Astrocyte (in vitro differentiated cells and primary cell): ENCODE results near the gene PIM1. TPM values are rescaled to one million over a fixed set of nuclear protein-coding genes. Genes with fewer than 3 reads are reported as not detected.
"Not testable (repeated sequence)": the region's sequence is repeated elsewhere in the genome, so short reads cannot be mapped to it uniquely, and the experiment has no call there.

Experiments used
- DNase-seq: peaks from one replicate; pipeline ENCODE4 v3.0.0-alpha.2; 2010; ENCODE audit warnings: low read depth
- FAIRE-seq: peaks from 2 replicates; lab custom pipeline; 2011; peaks lifted over from hg19 to GRCh38; lab: Jason Lieb, UNC
- H2AFZ ChIP-seq: 2 replicates; pipeline ENCODE4 v1.6.0; 2012; ENCODE audit warnings: low read depth, low read length, inconsistent platforms
- H3K27ac ChIP-seq: 2 replicates; pipeline ENCODE4 v1.5.1; 2011; ENCODE audit warnings: low read depth, low read length, inconsistent platforms
- H3K27me3 ChIP-seq: 2 replicates; pipeline ENCODE4 v1.6.0; 2011; ENCODE audit warnings: low read length, inconsistent platforms; ENCODE audit not compliant: insufficient read depth
- H3K36me3 ChIP-seq: 2 replicates; pipeline ENCODE4 v1.5.1; 2011; ENCODE audit warnings: low read length, inconsistent platforms; ENCODE audit not compliant: insufficient read depth
- H3K4me1 ChIP-seq: 2 replicates; pipeline ENCODE4 v1.5.1; 2011; ENCODE audit warnings: low read length, inconsistent platforms; ENCODE audit not compliant: insufficient read depth
- H3K4me2 ChIP-seq: 2 replicates; pipeline ENCODE4 v1.6.0; 2012; ENCODE audit warnings: low read length, inconsistent platforms
- H3K4me3 ChIP-seq: 2 replicates; pipeline ENCODE4 v1.5.1; 2011; ENCODE audit warnings: low read depth, mild to moderate bottlenecking, low read length, inconsistent platforms; ENCODE audit not compliant: insufficient read depth
- H3K79me2 ChIP-seq: 2 replicates; pipeline ENCODE4 v1.6.0; 2012; ENCODE audit warnings: mild to moderate bottlenecking, low read length, inconsistent platforms; ENCODE audit not compliant: insufficient read depth
- H3K9ac ChIP-seq: 2 replicates; pipeline ENCODE4 v1.6.0; 2012; ENCODE audit warnings: mild to moderate bottlenecking, low read length, inconsistent platforms
- H3K9me3 ChIP-seq: 2 replicates; pipeline ENCODE4 v1.5.1; 2012; ENCODE audit warnings: low read depth, mild to moderate bottlenecking, low read length, inconsistent platforms; ENCODE audit not compliant: insufficient read depth
- H4K20me1 ChIP-seq: 2 replicates; pipeline ENCODE4 v1.6.0; 2012; ENCODE audit warnings: low read length, inconsistent platforms; ENCODE audit not compliant: insufficient read depth
- H3K27ac Mint-ChIP-seq: one replicate; pipeline ENCODE4 v1.8.0; 2021; ENCODE audit warnings: mild to moderate bottlenecking, mixed read lengths; ENCODE audit not compliant: unreplicated experiment
- H3K27me3 Mint-ChIP-seq: one replicate; pipeline ENCODE4 v1.8.0; 2021; ENCODE audit warnings: low read depth, mixed read lengths; ENCODE audit not compliant: unreplicated experiment
- H3K36me3 Mint-ChIP-seq: one replicate; pipeline ENCODE4 v1.8.0; 2021; ENCODE audit warnings: low read depth, mixed read lengths; ENCODE audit not compliant: unreplicated experiment
- H3K4me1 Mint-ChIP-seq: one replicate; pipeline ENCODE4 v1.8.0; 2021; ENCODE audit warnings: low read depth, mixed read lengths; ENCODE audit not compliant: unreplicated experiment
- H3K4me3 Mint-ChIP-seq: one replicate; pipeline ENCODE4 v1.8.0; 2021; ENCODE audit warnings: mild to moderate bottlenecking, moderate library complexity, mixed read lengths; ENCODE audit not compliant: unreplicated experiment
- H3K9me3 Mint-ChIP-seq: one replicate; pipeline ENCODE4 v1.8.0; 2021; ENCODE audit warnings: mild to moderate bottlenecking, mixed read lengths; ENCODE audit not compliant: unreplicated experiment
- EZH2 ChIP-seq: IDR thresholded peaks from 2 replicates; pipeline ENCODE4 v1.6.1; 2012; ENCODE audit warnings: mild to moderate bottlenecking, low read length, inconsistent platforms; ENCODE audit not compliant: insufficient read depth
- total RNA-seq: library from RNA; stranded (reverse); gene quantifications from 2 replicates; pipeline ENCODE4 v1.2.1, GENCODE V29; 2021
- TF ChIP-seq, protein P1 (sequence below): IDR thresholded peaks from 2 replicates; pipeline ENCODE4 v1.5.1; 2011; ENCODE audit warnings: low read depth, mild to moderate bottlenecking, inconsistent platforms, low read length, moderate library complexity; ENCODE audit not compliant: insufficient read depth

PIM1 gene
- total RNA-seq, 1 donor from 2014 or later, result 32.1 TPM

DNA sequence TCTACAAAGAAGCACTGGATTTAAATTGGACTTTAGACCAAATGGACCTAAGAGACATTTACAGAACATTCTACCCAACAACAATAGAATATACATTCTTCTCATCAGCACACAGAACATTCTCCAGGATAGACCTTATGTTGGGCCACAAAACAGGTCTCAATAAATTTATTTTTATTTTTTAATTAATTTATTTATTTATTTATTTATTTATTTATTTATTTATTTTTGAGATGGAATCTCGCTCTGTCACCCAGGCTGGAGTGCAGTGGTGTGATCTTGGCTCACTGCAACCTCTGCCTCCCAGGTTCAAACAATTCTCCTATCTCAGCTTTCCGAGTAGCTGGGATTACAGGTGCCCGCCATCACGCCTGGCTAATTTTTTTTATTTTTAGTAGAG, 26.5 kb downstream of the PIM1 start:
- not testable (repeated sequence) for H3K36me3 Mint-ChIP-seq, H3K4me2 ChIP-seq, H4K20me1 ChIP-seq, H3K4me3 Mint-ChIP-seq, H3K27ac ChIP-seq, H3K27ac Mint-ChIP-seq, DNase-seq, H3K9me3 Mint-ChIP-seq, H3K79me2 ChIP-seq, H3K27me3 ChIP-seq, H3K9ac ChIP-seq, FAIRE-seq, H3K36me3 ChIP-seq, H3K4me1 Mint-ChIP-seq, H3K4me3 ChIP-seq, H3K4me1 ChIP-seq, H2AFZ ChIP-seq, H3K9me3 ChIP-seq, H3K27me3 Mint-ChIP-seq

DNA sequence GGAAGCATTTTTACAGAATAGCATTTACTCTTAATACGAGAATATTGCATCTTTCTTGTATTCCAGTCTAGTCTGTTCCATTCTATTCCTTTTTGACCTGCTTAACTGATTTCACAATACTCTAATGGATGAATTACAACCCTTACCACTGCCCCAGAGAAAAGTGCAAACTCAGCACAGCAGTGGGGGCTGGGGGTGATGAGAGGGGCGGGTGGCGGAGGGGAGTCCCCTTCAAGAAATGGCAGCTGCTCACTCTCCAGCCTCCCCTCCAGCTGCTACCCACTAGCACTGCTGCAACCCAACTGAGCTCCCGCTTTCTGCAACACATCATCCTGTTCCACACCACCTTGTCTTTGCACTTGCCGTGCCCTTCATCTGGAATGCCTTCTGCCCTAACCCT, 30.1 kb downstream of the PIM1 start:
- no peaks in the 10 kb centered on the region for H3K4me1 Mint-ChIP-seq
- no peak for FAIRE-seq

DNA sequence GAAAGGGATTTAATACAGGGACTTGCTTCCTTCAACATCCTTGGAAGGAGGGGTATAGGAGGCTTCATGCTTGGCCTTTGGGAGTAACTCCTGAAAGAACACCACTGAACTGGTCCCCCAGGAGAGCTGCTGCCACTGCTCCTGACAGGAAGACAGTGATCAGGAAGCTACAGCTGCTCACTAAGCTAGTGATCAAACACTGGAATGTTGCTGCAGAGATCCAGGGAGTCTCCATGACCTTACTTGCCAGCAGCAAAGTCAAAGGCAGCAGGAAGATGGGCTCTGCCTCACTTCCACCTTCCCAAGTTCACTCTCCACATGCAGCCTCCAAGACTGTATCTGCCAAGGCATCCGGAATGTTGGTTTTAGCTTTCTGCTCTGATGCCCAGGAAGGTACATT, 31.8 kb downstream of the PIM1 start:
- Histone ChIP-seq H4K20me1 (no peaks in the 10 kb centered on the region), H3K36me3 (no peaks in the 10 kb centered on the region), H3K27ac (no peak overlapping the region), H3K9ac (no peak overlapping the region), H3K79me2 (no peaks in the 10 kb centered on the region), H2AFZ (no peak overlapping the region), H3K9me3 (no peaks in the 10 kb centered on the region), H3K4me2 (no peak overlapping the region), H3K4me1 (no peaks in the 10 kb centered on the region), H3K27me3 (no peaks in the 10 kb centered on the region), H3K4me3 (no peak overlapping the region)
- no peaks in the 10 kb centered on the region for H3K36me3 Mint-ChIP-seq
- H3K4me1 Mint-ChIP-seq, result peaks cover 5% of the 10 kb centered on the region
- H3K4me3 Mint-ChIP-seq, result no peak overlapping the region
- H3K27me3 Mint-ChIP-seq, result peaks cover 8% of the 10 kb centered on the region
- no peaks in the 10 kb centered on the region for H3K9me3 Mint-ChIP-seq
- H3K27ac Mint-ChIP-seq, result no peak overlapping the region
- DNase-seq (no peak), FAIRE-seq (no peak)
- TF ChIP-seq EZH2, result no peak
- TF ChIP-seq, protein P1, sequence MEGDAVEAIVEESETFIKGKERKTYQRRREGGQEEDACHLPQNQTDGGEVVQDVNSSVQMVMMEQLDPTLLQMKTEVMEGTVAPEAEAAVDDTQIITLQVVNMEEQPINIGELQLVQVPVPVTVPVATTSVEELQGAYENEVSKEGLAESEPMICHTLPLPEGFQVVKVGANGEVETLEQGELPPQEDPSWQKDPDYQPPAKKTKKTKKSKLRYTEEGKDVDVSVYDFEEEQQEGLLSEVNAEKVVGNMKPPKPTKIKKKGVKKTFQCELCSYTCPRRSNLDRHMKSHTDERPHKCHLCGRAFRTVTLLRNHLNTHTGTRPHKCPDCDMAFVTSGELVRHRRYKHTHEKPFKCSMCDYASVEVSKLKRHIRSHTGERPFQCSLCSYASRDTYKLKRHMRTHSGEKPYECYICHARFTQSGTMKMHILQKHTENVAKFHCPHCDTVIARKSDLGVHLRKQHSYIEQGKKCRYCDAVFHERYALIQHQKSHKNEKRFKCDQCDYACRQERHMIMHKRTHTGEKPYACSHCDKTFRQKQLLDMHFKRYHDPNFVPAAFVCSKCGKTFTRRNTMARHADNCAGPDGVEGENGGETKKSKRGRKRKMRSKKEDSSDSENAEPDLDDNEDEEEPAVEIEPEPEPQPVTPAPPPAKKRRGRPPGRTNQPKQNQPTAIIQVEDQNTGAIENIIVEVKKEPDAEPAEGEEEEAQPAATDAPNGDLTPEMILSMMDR, result no peak

More for the DNA sequence above, 30.1 kb downstream of the PIM1 start:
- no peaks in the 10 kb centered on the region for H3K9me3 Mint-ChIP-seq
- Histone ChIP-seq H3K27ac (no peak overlapping the region), H3K9ac (no peak overlapping the region), H3K4me1 (no peaks in the 10 kb centered on the region), H3K4me2 (no peak overlapping the region), H2AFZ (no peak overlapping the region), H3K9me3 (no peaks in the 10 kb centered on the region), H3K27me3 (no peaks in the 10 kb centered on the region), H3K79me2 (no peaks in the 10 kb centered on the region), H3K4me3 (no peak overlapping the region), H4K20me1 (no peaks in the 10 kb centered on the region), H3K36me3 (no peaks in the 10 kb centered on the region)
- no peaks in the 10 kb centered on the region for H3K36me3 Mint-ChIP-seq
- H3K4me3 Mint-ChIP-seq, result no peak overlapping the region
- H3K27me3 Mint-ChIP-seq, result peaks cover 8% of the 10 kb centered on the region
- H3K27ac Mint-ChIP-seq, result no peak overlapping the region
- no peak for TF ChIP-seq EZH2
- TF ChIP-seq, protein P1, result no peak
- no peak for DNase-seq
